Erythroblast (primary cell): ENCODE data around the gene ASB1.

Source experiments
- GATA1 ChIP-seq: IDR thresholded peaks from 2 replicates; pipeline ENCODE4 v1.6.1; 2011; ENCODE audit warnings: low read depth, mild to moderate bottlenecking, control low read depth, low read length, moderate library complexity
- POLR2A ChIP-seq: IDR thresholded peaks from 2 replicates; pipeline ENCODE4 v1.6.1; 2011; ENCODE audit warnings: mild to moderate bottlenecking, low read length

DNA sequence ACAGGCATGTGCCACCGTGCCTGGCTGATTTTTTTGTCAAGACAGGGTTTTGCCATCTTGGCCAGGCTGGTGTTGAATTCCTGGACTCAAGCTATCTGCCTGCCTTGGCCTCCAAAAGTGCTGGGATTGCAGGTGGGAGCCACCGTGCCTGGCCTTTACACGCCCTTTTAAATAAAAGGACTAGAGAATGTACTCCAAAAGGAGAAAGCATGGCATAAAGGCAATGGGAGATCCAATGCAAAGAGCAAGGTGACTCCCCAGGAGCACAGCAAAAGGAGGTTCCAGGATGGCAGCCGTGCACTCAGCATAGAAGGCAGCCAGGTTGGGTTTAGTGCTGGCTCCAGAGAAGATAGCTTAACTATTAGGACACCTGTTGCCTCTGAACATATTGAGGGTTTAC is 27.1 kb downstream of the ASB1 start:
- TF ChIP-seq POLR2A (no peak), GATA1 (no peak)
